ENCODE results near the gene MAN1B1. TPM values are rescaled to one million over a fixed set of nuclear protein-coding genes. Genes with fewer than 3 reads are reported as not detected.

Gene MAN1B1
- total RNA-seq (10 to 100 TPM; 19.9 to 31.8 TPM), polyA plus RNA-seq (10 to 100 TPM; 23.2 to 29.7 TPM)

GRCh38 chr9:137086531-137087408, at the start of gene MAN1B1:
MAN1B1 (plus strand) TSS chr9:137086985; CDS start chr9:137087000, 15 bp downstream.
- peak within 1 kb of the TSS in 1 of 2 donors; percentile 71 for H3K9ac ChIP-seq (ENCODE audit: low read depth in 1 of 2, low read length in 2 of 2)
- H3K27ac ChIP-seq (ENCODE audit: low read depth in 1 of 2, low read length in 2 of 2), result peak within 1 kb of the TSS; percentile 78 to 79
- TF ChIP-seq, protein P1, sequence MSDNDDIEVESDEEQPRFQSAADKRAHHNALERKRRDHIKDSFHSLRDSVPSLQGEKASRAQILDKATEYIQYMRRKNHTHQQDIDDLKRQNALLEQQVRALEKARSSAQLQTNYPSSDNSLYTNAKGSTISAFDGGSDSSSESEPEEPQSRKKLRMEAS (IDR thresholded peaks at IDR 0.05), result peak; percentile 73
- peak; percentile 98 for TF ChIP-seq YY1 (IDR thresholded peaks at IDR 0.05)
- TF ChIP-seq EGR1 (IDR thresholded peaks at IDR 0.05; ENCODE audit: low read depth in 2 of 2), result peak; percentile 79 to 97
- TF ChIP-seq ZBTB33 (IDR thresholded peaks at IDR 0.05), result peak; percentile 33
- TF ChIP-seq, protein P2, sequence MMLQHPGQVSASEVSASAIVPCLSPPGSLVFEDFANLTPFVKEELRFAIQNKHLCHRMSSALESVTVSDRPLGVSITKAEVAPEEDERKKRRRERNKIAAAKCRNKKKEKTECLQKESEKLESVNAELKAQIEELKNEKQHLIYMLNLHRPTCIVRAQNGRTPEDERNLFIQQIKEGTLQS (IDR thresholded peaks at IDR 0.05), result no peak
- TF ChIP-seq HNF4G (IDR thresholded peaks at IDR 0.05), result no peak
- TF ChIP-seq FOXA1 (IDR thresholded peaks at IDR 0.05), result peak; percentile 7
- TF ChIP-seq JUND (IDR thresholded peaks at IDR 0.05), result no peak
- peak; percentile 60 for TF ChIP-seq SP1 (IDR thresholded peaks at IDR 0.05)
- peak in 1 of 2 donors; percentile 6 for TF ChIP-seq RXRA (IDR thresholded peaks at IDR 0.05)
- TF ChIP-seq FOXA2 (IDR thresholded peaks at IDR 0.05), result no peak
- TF ChIP-seq, protein P3, sequence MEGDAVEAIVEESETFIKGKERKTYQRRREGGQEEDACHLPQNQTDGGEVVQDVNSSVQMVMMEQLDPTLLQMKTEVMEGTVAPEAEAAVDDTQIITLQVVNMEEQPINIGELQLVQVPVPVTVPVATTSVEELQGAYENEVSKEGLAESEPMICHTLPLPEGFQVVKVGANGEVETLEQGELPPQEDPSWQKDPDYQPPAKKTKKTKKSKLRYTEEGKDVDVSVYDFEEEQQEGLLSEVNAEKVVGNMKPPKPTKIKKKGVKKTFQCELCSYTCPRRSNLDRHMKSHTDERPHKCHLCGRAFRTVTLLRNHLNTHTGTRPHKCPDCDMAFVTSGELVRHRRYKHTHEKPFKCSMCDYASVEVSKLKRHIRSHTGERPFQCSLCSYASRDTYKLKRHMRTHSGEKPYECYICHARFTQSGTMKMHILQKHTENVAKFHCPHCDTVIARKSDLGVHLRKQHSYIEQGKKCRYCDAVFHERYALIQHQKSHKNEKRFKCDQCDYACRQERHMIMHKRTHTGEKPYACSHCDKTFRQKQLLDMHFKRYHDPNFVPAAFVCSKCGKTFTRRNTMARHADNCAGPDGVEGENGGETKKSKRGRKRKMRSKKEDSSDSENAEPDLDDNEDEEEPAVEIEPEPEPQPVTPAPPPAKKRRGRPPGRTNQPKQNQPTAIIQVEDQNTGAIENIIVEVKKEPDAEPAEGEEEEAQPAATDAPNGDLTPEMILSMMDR (IDR thresholded peaks at IDR 0.05; ENCODE audit: low read depth, low read length, missing input control), result no peak
- no peak for TF ChIP-seq RAD21 (IDR thresholded peaks at IDR 0.05)
- no peak for TF ChIP-seq TAF1 (conservative IDR thresholded peaks at IDR 0.05)
- TF ChIP-seq HNF4A (conservative IDR thresholded peaks at IDR 0.05), result peak in 1 of 2 donors; percentile 7
- TF ChIP-seq, protein P4, sequence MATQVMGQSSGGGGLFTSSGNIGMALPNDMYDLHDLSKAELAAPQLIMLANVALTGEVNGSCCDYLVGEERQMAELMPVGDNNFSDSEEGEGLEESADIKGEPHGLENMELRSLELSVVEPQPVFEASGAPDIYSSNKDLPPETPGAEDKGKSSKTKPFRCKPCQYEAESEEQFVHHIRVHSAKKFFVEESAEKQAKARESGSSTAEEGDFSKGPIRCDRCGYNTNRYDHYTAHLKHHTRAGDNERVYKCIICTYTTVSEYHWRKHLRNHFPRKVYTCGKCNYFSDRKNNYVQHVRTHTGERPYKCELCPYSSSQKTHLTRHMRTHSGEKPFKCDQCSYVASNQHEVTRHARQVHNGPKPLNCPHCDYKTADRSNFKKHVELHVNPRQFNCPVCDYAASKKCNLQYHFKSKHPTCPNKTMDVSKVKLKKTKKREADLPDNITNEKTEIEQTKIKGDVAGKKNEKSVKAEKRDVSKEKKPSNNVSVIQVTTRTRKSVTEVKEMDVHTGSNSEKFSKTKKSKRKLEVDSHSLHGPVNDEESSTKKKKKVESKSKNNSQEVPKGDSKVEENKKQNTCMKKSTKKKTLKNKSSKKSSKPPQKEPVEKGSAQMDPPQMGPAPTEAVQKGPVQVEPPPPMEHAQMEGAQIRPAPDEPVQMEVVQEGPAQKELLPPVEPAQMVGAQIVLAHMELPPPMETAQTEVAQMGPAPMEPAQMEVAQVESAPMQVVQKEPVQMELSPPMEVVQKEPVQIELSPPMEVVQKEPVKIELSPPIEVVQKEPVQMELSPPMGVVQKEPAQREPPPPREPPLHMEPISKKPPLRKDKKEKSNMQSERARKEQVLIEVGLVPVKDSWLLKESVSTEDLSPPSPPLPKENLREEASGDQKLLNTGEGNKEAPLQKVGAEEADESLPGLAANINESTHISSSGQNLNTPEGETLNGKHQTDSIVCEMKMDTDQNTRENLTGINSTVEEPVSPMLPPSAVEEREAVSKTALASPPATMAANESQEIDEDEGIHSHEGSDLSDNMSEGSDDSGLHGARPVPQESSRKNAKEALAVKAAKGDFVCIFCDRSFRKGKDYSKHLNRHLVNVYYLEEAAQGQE (IDR thresholded peaks at IDR 0.05), result peak; percentile 59
- no peak for TF ChIP-seq NR2F2 (IDR thresholded peaks at IDR 0.05)
- peak in 1 of 2 donors; percentile 55 for TF ChIP-seq GABPA (IDR thresholded peaks at IDR 0.05 in 1 of 2, conservative IDR thresholded peaks at IDR 0.05 in 1 of 2)
- peaks cover 0 to 12% (median 4%) of the 10 kb centered on the region in 4 donors for H3K36me3 ChIP-seq (ENCODE audit: control insufficient read depth in 4 of 4, insufficient read depth in 3 of 4, low read depth in 1 of 4, low read length in 3 of 4)
- WGBS, result under 1% methylated on average over 101 of the region's 101 CpGs
- H3K4me1 ChIP-seq (ENCODE audit: control insufficient read depth in 4 of 4, insufficient read depth in 4 of 4, low read length in 3 of 4), result peaks cover 5 to 20% (median 11%) of the 10 kb centered on the region in 4 donors
- H3K4me3 ChIP-seq (ENCODE audit: low read depth in 1 of 3, low read length in 3 of 3), result peak within 1 kb of the TSS; percentile 51 to 83 (median 74)
- no peaks in the 10 kb centered on the region for H3K9me3 ChIP-seq (ENCODE audit: control insufficient read depth in 4 of 4, low read length in 3 of 4)
- peak; percentile 98 for DNase-seq (ENCODE audit: low spot score)
- H3K27me3 ChIP-seq (ENCODE audit: control insufficient read depth in 4 of 4, insufficient read depth in 4 of 4, low read length in 3 of 4), result no peaks in the 10 kb centered on the region
